ENCODE measurements around the gene ATXN1L. TPM values are rescaled to one million over a fixed set of nuclear protein-coding genes. Genes with fewer than 3 reads are reported as not detected.

ATXN1L gene
- total and polyA plus RNA-seq, 7 donors, result 5.9 to 28.0 (median 19.6) TPM

GRCh38 chr16:71854369-71854948 is 8.7 kb downstream of the ATXN1L start:
- H3K4me1 ChIP-seq, result peaks cover 28% of the 10 kb centered on the region
- TF ChIP-seq, protein P1, sequence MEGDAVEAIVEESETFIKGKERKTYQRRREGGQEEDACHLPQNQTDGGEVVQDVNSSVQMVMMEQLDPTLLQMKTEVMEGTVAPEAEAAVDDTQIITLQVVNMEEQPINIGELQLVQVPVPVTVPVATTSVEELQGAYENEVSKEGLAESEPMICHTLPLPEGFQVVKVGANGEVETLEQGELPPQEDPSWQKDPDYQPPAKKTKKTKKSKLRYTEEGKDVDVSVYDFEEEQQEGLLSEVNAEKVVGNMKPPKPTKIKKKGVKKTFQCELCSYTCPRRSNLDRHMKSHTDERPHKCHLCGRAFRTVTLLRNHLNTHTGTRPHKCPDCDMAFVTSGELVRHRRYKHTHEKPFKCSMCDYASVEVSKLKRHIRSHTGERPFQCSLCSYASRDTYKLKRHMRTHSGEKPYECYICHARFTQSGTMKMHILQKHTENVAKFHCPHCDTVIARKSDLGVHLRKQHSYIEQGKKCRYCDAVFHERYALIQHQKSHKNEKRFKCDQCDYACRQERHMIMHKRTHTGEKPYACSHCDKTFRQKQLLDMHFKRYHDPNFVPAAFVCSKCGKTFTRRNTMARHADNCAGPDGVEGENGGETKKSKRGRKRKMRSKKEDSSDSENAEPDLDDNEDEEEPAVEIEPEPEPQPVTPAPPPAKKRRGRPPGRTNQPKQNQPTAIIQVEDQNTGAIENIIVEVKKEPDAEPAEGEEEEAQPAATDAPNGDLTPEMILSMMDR (IDR thresholded peaks at IDR 0.05), result no peak
- 85 to 90% (median 86%) methylated on average over 4 of the region's 4 CpGs for WGBS, 3 donors
- H3K27ac ChIP-seq, result peak overlapping the region; percentile 5
- H3K9me3 ChIP-seq, result no peaks in the 10 kb centered on the region
- ATAC-seq, result no peak
- no peak overlapping the region for H3K4me3 ChIP-seq
- DNase-seq, result no peak
- H3K36me3 ChIP-seq (ENCODE audit: insufficient read depth in 1 of 2, low read depth in 1 of 2), result peaks cover 5 to 67% of the 10 kb centered on the region in 2 donors
- intact Hi-C loops (cut with DNase I), result loop anchor here in 1 of 2 donors (10.0 kb wide), 1 partner anchor 240 kb away; the partner anchor contains the start of genes DHX38 and TXNL4B
- no peaks in the 10 kb centered on the region for H3K27me3 ChIP-seq (ENCODE audit: insufficient read depth in 3 of 3, low read length in 2 of 3)

DNA sequence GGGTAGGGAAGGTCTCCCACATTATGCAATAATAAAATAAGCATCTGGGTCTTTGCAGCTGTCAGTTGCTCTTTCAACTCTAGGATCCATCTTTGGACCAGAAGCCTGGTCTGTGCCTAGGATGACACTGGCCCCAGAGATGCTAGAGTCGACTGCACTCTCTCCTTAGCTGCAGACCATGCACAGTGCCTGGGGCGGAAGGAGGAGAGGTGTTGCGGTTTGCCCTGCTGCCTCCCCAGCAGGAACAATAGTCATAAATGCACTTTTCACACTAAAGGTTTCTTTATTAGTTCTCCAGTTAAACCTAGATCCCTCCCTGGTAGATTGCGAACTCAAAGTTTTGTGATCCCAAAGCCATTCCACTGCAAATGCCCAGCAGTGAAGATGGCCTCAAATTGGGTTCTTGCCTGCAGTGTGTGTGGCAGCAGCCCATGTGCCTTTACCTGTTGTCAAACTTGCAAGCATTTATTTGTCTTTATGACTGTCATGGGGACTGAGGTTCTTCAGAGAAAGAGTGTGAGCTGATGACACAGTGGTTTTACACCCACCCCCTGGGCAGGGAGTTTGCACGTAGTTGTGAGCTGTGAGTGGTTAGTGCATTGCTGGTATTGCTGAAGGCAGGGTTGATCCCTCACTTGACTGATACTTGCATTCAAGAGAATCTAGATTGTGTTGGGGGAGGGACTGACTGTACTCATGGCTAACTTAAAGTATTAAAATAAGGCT is 10.3 kb downstream of the ATXN1L start:
- ATAC-seq (no peak), DNase-seq (no peak)
- peaks cover 2 to 67% of the 10 kb centered on the region in 2 donors for H3K36me3 ChIP-seq (ENCODE audit: insufficient read depth in 1 of 2, low read depth in 1 of 2)
- H3K4me1 ChIP-seq, result peaks cover 30% of the 10 kb centered on the region
- H3K9me3 ChIP-seq, result no peaks in the 10 kb centered on the region
- peak overlapping the region; percentile 84 for H3K27ac ChIP-seq
- no peak overlapping the region for H3K4me3 ChIP-seq
- WGBS, 3 donors, result 78 to 81% (median 79%) methylated on average over 5 of the region's 5 CpGs
- TF ChIP-seq, protein P1 (IDR thresholded peaks at IDR 0.05), result no peak
- H3K27me3 ChIP-seq (ENCODE audit: insufficient read depth in 3 of 3, low read length in 2 of 3), result no peaks in the 10 kb centered on the region
- intact Hi-C loops (cut with DNase I), result loop anchor here in 1 of 2 donors (10.0 kb wide), 1 partner anchor 239 kb away; the partner anchor contains the start of genes DHX38 and TXNL4B

GRCh38 chr16:71859762-71860521 is 14.2 kb downstream of the ATXN1L start:
- Histone ChIP-seq H3K9me3 (no peaks in the 10 kb centered on the region), H3K4me1 (peaks cover 24% of the 10 kb centered on the region), H3K36me3 (ENCODE audit: insufficient read depth in 1 of 2, low read depth in 1 of 2) (peaks cover 2 to 69% of the 10 kb centered on the region in 2 donors), H3K27me3 (ENCODE audit: insufficient read depth in 3 of 3, low read length in 2 of 3) (no peaks in the 10 kb centered on the region), H3K4me3 (no peak overlapping the region), H3K27ac (peak overlapping the region; percentile 84)
- ATAC-seq (no peak), DNase-seq (no peak)
- TF ChIP-seq, protein P1 (IDR thresholded peaks at IDR 0.05), result no peak
- WGBS, 3 donors, result 94 to 95% (median 95%) methylated on average over 32 of the region's 32 CpGs
- intact Hi-C loops (cut with DNase I), result loop anchor here in 1 of 2 donors (10.0 kb wide), 1 partner anchor 235 kb away; the partner anchor contains the start of genes DHX38 and TXNL4B

GRCh38 chr16:71863995-71864394 is 18.2 kb downstream of the ATXN1L start:
- intact Hi-C loops (cut with DNase I), result no loop called here

More at GRCh38 chr16:71863995-71864394, 18.2 kb downstream of the ATXN1L start:
- H3K27me3 ChIP-seq (ENCODE audit: insufficient read depth in 3 of 3, low read length in 2 of 3), result no peaks in the 10 kb centered on the region
- 95 to 98% (median 95%) methylated on average over 5 of the region's 5 CpGs for WGBS, 3 donors
- peaks cover 0 to 73% of the 10 kb centered on the region in 2 donors for H3K36me3 ChIP-seq (ENCODE audit: insufficient read depth in 1 of 2, low read depth in 1 of 2)
- no peaks in the 10 kb centered on the region for H3K9me3 ChIP-seq
- TF ChIP-seq, protein P1 (IDR thresholded peaks at IDR 0.05), result no peak
- DNase-seq (no peak), ATAC-seq (no peak)
- no peak overlapping the region for H3K27ac ChIP-seq
- no peak overlapping the region for H3K4me3 ChIP-seq
- H3K4me1 ChIP-seq, result peaks cover 7% of the 10 kb centered on the region

Measured in psoas muscle (tissue), 8 donors.